Adrenal gland (tissue), 5 donors: ENCODE data around the gene SECISBP2.

Experiments used
- POLR2A ChIP-seq, 2 donors: fragments of 450-650 bp; IDR thresholded peaks; one replicate each; pipeline ENCODE4 v1.6.1; 2017; ENCODE audit warnings: antibody characterized with exemption in 2 of 2, mild to moderate bottlenecking in 2 of 2, moderate library complexity in 1 of 2
- TF ChIP-seq, protein P1 (sequence below), 6 experiments: fragments of 450-650 bp in 4 of 6; fragments of 200-600 bp in 2 of 6; sonication (generic) in 1 of 6; IDR thresholded peaks; 1 replicate in 5 of 6; 2 replicates in 1 of 6; pipeline versions ENCODE4 v1.5.1 to v1.8.0; 2016 to 2021; ENCODE audit warnings: antibody characterized with exemption in 6 of 6, mild to moderate bottlenecking in 2 of 6, moderate library complexity in 1 of 6
- donor health status: DM: no; HTN: no; CAD: no.

DNA sequence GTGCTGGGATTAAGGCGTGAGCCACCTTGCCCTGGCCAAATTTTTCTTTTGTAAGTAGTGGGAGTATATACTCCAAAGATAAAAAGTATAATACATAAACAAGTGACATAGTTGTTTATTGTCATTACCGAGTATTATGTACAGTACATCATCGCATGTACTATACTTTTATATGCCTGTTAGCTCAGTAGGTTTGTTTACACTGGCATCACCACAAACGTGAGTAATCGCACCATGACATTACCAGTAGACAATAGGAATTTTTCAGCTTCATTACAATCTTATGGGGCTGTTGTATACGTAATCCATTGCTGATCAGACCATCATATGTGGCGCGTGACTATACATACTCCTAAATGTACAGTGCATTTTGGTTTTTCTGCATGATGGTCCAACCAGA is 9.8 kb downstream of the SECISBP2 start:
- TF ChIP-seq, protein P1, sequence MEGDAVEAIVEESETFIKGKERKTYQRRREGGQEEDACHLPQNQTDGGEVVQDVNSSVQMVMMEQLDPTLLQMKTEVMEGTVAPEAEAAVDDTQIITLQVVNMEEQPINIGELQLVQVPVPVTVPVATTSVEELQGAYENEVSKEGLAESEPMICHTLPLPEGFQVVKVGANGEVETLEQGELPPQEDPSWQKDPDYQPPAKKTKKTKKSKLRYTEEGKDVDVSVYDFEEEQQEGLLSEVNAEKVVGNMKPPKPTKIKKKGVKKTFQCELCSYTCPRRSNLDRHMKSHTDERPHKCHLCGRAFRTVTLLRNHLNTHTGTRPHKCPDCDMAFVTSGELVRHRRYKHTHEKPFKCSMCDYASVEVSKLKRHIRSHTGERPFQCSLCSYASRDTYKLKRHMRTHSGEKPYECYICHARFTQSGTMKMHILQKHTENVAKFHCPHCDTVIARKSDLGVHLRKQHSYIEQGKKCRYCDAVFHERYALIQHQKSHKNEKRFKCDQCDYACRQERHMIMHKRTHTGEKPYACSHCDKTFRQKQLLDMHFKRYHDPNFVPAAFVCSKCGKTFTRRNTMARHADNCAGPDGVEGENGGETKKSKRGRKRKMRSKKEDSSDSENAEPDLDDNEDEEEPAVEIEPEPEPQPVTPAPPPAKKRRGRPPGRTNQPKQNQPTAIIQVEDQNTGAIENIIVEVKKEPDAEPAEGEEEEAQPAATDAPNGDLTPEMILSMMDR (IDR thresholded peaks at IDR 0.05), result no peak
- no peak for TF ChIP-seq POLR2A (IDR thresholded peaks at IDR 0.05)
